Activated CD4-positive, CD25-positive, alpha-beta regulatory T cell treated with anti-CD3 and anti-CD28 coated beads, Interleukin-2, amount 50 U/mL, for 16 hours (primary cell): ENCODE results near the gene CNTNAP4.

Source experiments
- DNase-seq: peaks from one replicate; pipeline ENCODE4 v3.0.0-alpha.2; 2020; ENCODE audit warnings: low read depth, low spot score

CNTNAP4 gene

GRCh38 chr16:76487411-76488064 is 210.3 kb downstream of the CNTNAP4 start:
- no peak for DNase-seq

GRCh38 chr16:76488065-76488417 is 210.8 kb downstream of the CNTNAP4 start:
- DNase-seq: no peak

GRCh38 chr16:76490036-76490639 is 212.9 kb downstream of the CNTNAP4 start:
- DNase-seq: no peak

- DNase-seq: no peak
These were observed 222.8 kb downstream of the CNTNAP4 start for GRCh38 chr16:76500006-76500405.

- no peak for DNase-seq
These were observed 224.9 kb downstream of the CNTNAP4 start for GRCh38 chr16:76502063-76502462.

GRCh38 chr16:76502555-76502954 is 225.4 kb downstream of the CNTNAP4 start:
- no peak for DNase-seq

GRCh38 chr16:76503091-76503490 is 225.9 kb downstream of the CNTNAP4 start:
- DNase-seq: no peak

- DNase-seq: no peak
These were observed 234.0 kb downstream of the CNTNAP4 start for GRCh38 chr16:76511203-76511602.

- no peak for DNase-seq
These were observed 241.6 kb downstream of the CNTNAP4 start for GRCh38 chr16:76518781-76519180.

- no peak for DNase-seq
These were observed 247.2 kb downstream of the CNTNAP4 start for GRCh38 chr16:76524356-76524755.

GRCh38 chr16:76524769-76525168 is 247.6 kb downstream of the CNTNAP4 start:
- no peak for DNase-seq

- DNase-seq: no peak
These were observed 250.0 kb downstream of the CNTNAP4 start for GRCh38 chr16:76527244-76527643.

GRCh38 chr16:76529120-76529519 is 251.9 kb downstream of the CNTNAP4 start:
- DNase-seq: no peak

- DNase-seq: no peak
These were observed 254.0 kb downstream of the CNTNAP4 start for GRCh38 chr16:76531236-76531635.

GRCh38 chr16:76532188-76532973 is 255.2 kb downstream of the CNTNAP4 start:
- DNase-seq: no peak

GRCh38 chr16:76539609-76540008 is 262.4 kb downstream of the CNTNAP4 start:
- no peak for DNase-seq

GRCh38 chr16:76541070-76541469 is 263.9 kb downstream of the CNTNAP4 start:
- no peak for DNase-seq

- DNase-seq: no peak
These were observed 288.3 kb downstream of the CNTNAP4 start for GRCh38 chr16:76565542-76565941.

GRCh38 chr16:76571755-76572154 is 294.6 kb downstream of the CNTNAP4 start:
- no peak for DNase-seq

- DNase-seq: no peak
These were observed 296.1 kb downstream of the CNTNAP4 start for GRCh38 chr16:76573281-76573680.

- DNase-seq: no peak
These were observed 297.4 kb downstream of the CNTNAP4 start for GRCh38 chr16:76574651-76575050.

GRCh38 chr16:76576526-76576925 is 299.3 kb downstream of the CNTNAP4 start:
- DNase-seq: no peak

- no peak for DNase-seq
These were observed 299.8 kb downstream of the CNTNAP4 start for GRCh38 chr16:76577003-76577402.
